COLO829 (cell line): ENCODE results near the gene POM121.
"Not testable (repeated sequence)": the region's sequence is repeated elsewhere in the genome, so short reads cannot be mapped to it uniquely, and the experiment has no call there.

ENCODE experiments used
- DNase-seq: peaks from one replicate; pipeline ENCODE4 v3.0.0; 2012; ENCODE audit warnings: low spot score

The POM121 gene

DNA sequence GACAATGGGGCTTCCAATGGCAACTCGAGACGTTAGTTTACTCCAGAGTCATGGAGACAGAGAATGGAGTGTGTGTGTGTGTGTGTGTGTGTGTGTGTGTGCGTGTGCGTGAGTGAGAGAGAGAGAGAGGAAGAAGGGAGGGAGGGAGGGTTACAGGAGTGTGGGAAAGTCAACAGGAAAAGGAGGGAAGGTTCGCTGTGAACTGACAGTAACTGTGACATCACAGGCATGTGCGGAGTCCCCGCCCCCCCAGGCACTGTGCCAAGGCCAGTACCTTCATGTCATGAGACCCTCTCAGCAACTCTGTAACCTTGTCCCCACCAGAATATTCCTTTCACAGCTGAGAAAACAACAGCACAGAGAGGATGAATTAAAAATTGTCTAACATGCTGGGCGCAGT is 72.6 kb downstream of the POM121 start:
- DNase-seq, result not testable (repeated sequence)

GRCh38 chr7:72997887-72998468 is 73.1 kb downstream of the POM121 start:
- DNase-seq, result not testable (repeated sequence)
